ENCODE measurements around the gene AOPEP.

GRCh38 chr9:95026148-95026524 is 299.6 kb downstream of the AOPEP start:
- TF ChIP-seq CTCF (IDR thresholded peaks at IDR 0.05) (no peak), E2F6 (IDR thresholded peaks at IDR 0.05; ENCODE audit: borderline replicate concordance, low read depth) (no peak), MAFK (IDR thresholded peaks at IDR 0.05; ENCODE audit: partially characterized antibody) (no peak), CEBPB (IDR thresholded peaks at IDR 0.05) (peak in 1 of 2 experiments; percentile 0; a peak in 1 of 4 replicates), EP300 (IDR thresholded peaks at IDR 0.05) (no peak), KDM1A (IDR thresholded peaks at IDR 0.05; ENCODE audit: low read depth) (no peak), KDM5A (IDR thresholded peaks at IDR 0.05) (no peak), HDAC2 (IDR thresholded peaks at IDR 0.05) (no peak), SREBF2 (IDR thresholded peaks at IDR 0.05) (no peak)
